ENCODE results near the gene FAM120B. TPM values are rescaled to one million over a fixed set of nuclear protein-coding genes. Genes with fewer than 3 reads are reported as not detected.

FAM120B gene
- total RNA-seq, 4 donors from 2014 or later, result 24.6 to 40.3 (median 31.9) TPM

- H3K4me1 ChIP-seq, result peaks cover 0 to 6% (median 0%) of the 10 kb centered on the region in 3 donors
- no peaks in the 10 kb centered on the region for H3K9me3 ChIP-seq
- no peak overlapping the region for H3K4me3 ChIP-seq
- 75 to 77% methylated on average over 8 of the region's 8 CpGs for WGBS, 2 donors (ENCODE audit: low coverage in 1 of 2)
- no peak for TF ChIP-seq POLR2AphosphoS5 (IDR thresholded peaks at IDR 0.05)
- no peak for TF ChIP-seq POLR2A (IDR thresholded peaks at IDR 0.05)
- no peak for TF ChIP-seq EP300 (IDR thresholded peaks at IDR 0.05)
- TF ChIP-seq CTCF (IDR thresholded peaks at IDR 0.05), result no peak
- no peak overlapping the region for H3K27ac ChIP-seq
- peaks cover 0 to 69% of the 10 kb centered on the region in 2 donors for H3K36me3 ChIP-seq
- no peak for ATAC-seq
- H3K27me3 ChIP-seq, result no peaks in the 10 kb centered on the region
Observed at GRCh38 chr6:170371588-170371987, 65.0 kb downstream of the FAM120B start.

GRCh38 chr6:170372380-170373325 lies 66.1 kb downstream of the FAM120B start:
- H3K27me3 ChIP-seq, result no peaks in the 10 kb centered on the region
- no peak overlapping the region for H3K27ac ChIP-seq
- peaks cover 0 to 4% (median 0%) of the 10 kb centered on the region in 3 donors for H3K4me1 ChIP-seq
- TF ChIP-seq CTCF (IDR thresholded peaks at IDR 0.05) (no peak), POLR2AphosphoS5 (IDR thresholded peaks at IDR 0.05) (no peak), EP300 (IDR thresholded peaks at IDR 0.05) (no peak), POLR2A (IDR thresholded peaks at IDR 0.05) (no peak)
- WGBS, 2 donors (ENCODE audit: low coverage in 1 of 2), result 94 to 96% methylated on average over 10 to 11 of the region's 11 CpGs
- peaks cover 0 to 70% of the 10 kb centered on the region in 2 donors for H3K36me3 ChIP-seq
- ATAC-seq, result no peak
- H3K4me3 ChIP-seq, result no peak overlapping the region
- H3K9me3 ChIP-seq, result no peaks in the 10 kb centered on the region

- Histone ChIP-seq H3K4me1 (no peaks in the 10 kb centered on the region), H3K36me3 (peaks cover 0 to 60% of the 10 kb centered on the region in 2 donors), H3K4me3 (no peak overlapping the region), H3K27me3 (no peaks in the 10 kb centered on the region), H3K9me3 (no peaks in the 10 kb centered on the region), H3K27ac (no peak overlapping the region)
- TF ChIP-seq POLR2AphosphoS5 (IDR thresholded peaks at IDR 0.05), result no peak
- no peak for TF ChIP-seq EP300 (IDR thresholded peaks at IDR 0.05)
- no peak for TF ChIP-seq CTCF (IDR thresholded peaks at IDR 0.05)
- no peak for TF ChIP-seq POLR2A (IDR thresholded peaks at IDR 0.05)
- ATAC-seq, result no peak
- 87 to 90% methylated on average over 10 of the region's 11 CpGs for WGBS, 2 donors (ENCODE audit: low coverage in 1 of 2)
Observed at GRCh38 chr6:170374571-170375444, 68.2 kb downstream of the FAM120B start.

GRCh38 chr6:170375661-170376060 lies 69.1 kb downstream of the FAM120B start:
- Histone ChIP-seq H3K9me3 (no peaks in the 10 kb centered on the region), H3K4me1 (no peaks in the 10 kb centered on the region), H3K36me3 (peaks cover 0 to 52% of the 10 kb centered on the region in 2 donors), H3K27ac (no peak overlapping the region), H3K4me3 (no peak overlapping the region), H3K27me3 (no peaks in the 10 kb centered on the region)
- TF ChIP-seq POLR2A (IDR thresholded peaks at IDR 0.05), result no peak
- TF ChIP-seq POLR2AphosphoS5 (IDR thresholded peaks at IDR 0.05), result no peak
- TF ChIP-seq EP300 (IDR thresholded peaks at IDR 0.05), result no peak
- TF ChIP-seq CTCF (IDR thresholded peaks at IDR 0.05), result no peak
- 86 to 90% methylated on average over 10 of the region's 10 CpGs for WGBS, 2 donors (ENCODE audit: low coverage in 1 of 2)
- no peak for ATAC-seq

All from gastroesophageal sphincter (tissue), 4 donors.